Coronary artery (tissue), 2 donors: ENCODE measurements around the gene COL11A1.
"Not testable (repeated sequence)": the region's sequence is repeated elsewhere in the genome, so short reads cannot be mapped to it uniquely, and the experiment has no call there.

ENCODE experiments used
- DNase-seq: peaks from one replicate; pipeline ENCODE4 v3.0.0-alpha.2; 2017; ENCODE audit warnings: low spot score
- H3K27ac ChIP-seq, 2 donors: fragments of 200-600 bp; sonication (generic); one replicate each; pipeline ENCODE4 v1.5.1; 2016 to 2019
- H3K4me3 ChIP-seq: fragments of 200-600 bp; sonication (generic); 2 replicates; pipeline ENCODE4 v1.5.1; 2016; ENCODE audit warnings: mild to moderate bottlenecking, moderate library complexity
- TF ChIP-seq, protein P1 (sequence below): fragments of 200-600 bp; sonication (generic); IDR thresholded peaks from one replicate; pipeline ENCODE4 v1.5.1; 2019; ENCODE audit warnings: antibody characterized with exemption

The COL11A1 gene

DNA sequence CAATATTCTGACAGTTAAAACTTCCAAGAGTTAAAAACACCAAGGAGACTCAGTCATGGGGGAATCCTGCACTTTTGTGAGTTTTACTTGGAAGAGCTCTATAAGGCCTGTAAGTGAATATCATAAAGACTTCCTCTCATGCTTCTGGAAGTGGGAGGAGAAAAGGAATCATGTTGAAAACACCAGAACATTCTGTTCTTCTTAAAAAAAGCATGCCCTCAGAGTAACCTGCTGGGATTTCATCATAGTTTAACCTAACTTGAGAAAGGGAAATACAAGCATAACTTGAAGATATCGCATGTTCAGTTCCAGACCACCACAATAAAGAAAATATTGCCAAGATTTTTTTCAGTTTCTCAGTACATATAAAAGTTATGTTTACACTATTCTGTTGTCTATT is 51.9 kb downstream of the COL11A1 start:
- Histone ChIP-seq H3K27ac (no peak overlapping the region), H3K4me3 (no peak overlapping the region)
- no peak for DNase-seq
- TF ChIP-seq, protein P1, sequence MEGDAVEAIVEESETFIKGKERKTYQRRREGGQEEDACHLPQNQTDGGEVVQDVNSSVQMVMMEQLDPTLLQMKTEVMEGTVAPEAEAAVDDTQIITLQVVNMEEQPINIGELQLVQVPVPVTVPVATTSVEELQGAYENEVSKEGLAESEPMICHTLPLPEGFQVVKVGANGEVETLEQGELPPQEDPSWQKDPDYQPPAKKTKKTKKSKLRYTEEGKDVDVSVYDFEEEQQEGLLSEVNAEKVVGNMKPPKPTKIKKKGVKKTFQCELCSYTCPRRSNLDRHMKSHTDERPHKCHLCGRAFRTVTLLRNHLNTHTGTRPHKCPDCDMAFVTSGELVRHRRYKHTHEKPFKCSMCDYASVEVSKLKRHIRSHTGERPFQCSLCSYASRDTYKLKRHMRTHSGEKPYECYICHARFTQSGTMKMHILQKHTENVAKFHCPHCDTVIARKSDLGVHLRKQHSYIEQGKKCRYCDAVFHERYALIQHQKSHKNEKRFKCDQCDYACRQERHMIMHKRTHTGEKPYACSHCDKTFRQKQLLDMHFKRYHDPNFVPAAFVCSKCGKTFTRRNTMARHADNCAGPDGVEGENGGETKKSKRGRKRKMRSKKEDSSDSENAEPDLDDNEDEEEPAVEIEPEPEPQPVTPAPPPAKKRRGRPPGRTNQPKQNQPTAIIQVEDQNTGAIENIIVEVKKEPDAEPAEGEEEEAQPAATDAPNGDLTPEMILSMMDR: no peak

GRCh38 chr1:103028110-103028509 is 80.2 kb downstream of the COL11A1 start:
- not testable (repeated sequence) for DNase-seq, H3K4me3 ChIP-seq, H3K27ac ChIP-seq

GRCh38 chr1:103025858-103026409 is 82.4 kb downstream of the COL11A1 start:
- DNase-seq: no peak
- Histone ChIP-seq H3K4me3 (no peak overlapping the region), H3K27ac (no peak overlapping the region)
- TF ChIP-seq, protein P1: no peak

GRCh38 chr1:103024051-103024450 is 84.3 kb downstream of the COL11A1 start:
- no peak overlapping the region for H3K27ac ChIP-seq
- no peak for DNase-seq

DNA sequence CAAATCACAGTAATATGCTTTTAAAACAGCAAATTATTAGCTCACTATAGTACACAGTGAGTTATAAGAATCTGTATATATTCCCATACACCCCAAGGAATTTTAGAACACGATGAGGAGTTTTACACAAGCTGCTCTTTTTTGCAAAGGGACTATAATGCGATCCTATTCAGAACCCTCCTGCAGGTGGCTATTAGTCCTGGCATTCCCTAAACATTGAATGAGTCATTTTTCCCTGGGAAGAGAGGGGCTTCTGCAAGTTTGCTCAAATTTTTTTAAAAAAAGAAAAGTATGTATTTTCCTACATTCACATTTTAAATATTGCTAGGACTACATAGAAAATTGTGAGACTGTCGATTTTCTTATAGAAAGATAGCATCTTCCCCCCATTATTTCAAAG is 106.3 kb downstream of the COL11A1 start:
- Histone ChIP-seq H3K27ac (no peak overlapping the region), H3K4me3 (no peak overlapping the region)
- TF ChIP-seq, protein P1: no peak
- no peak for DNase-seq

More at GRCh38 chr1:103024051-103024450, 84.3 kb downstream of the COL11A1 start:
- TF ChIP-seq, protein P1: no peak
- no peak overlapping the region for H3K4me3 ChIP-seq

- Histone ChIP-seq H3K4me3 (no peak overlapping the region), H3K27ac (no peak overlapping the region)
- no peak for DNase-seq
- TF ChIP-seq, protein P1: no peak
These were observed 129.4 kb downstream of the COL11A1 start for GRCh38 chr1:102978874-102979273.

DNA sequence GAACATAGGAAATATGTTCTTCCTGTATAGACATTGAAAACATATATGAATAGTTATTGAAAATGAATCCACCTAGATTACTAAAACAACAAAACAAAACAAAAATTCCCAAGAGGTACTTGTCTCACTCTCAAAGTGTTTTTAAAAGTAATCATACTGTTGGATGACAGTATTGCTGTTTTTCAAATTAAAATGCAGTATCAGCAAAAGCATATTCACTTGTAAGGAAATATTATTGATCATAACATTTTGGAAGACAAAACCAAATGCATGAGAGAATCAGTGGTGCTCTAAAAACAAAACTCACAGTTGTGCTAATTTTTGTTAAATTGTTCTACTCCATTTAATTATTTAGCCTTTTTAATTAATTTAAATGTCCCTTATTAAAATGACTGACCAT is 131.0 kb downstream of the COL11A1 start:
- TF ChIP-seq, protein P1: no peak
- Histone ChIP-seq H3K4me3 (no peak overlapping the region), H3K27ac (no peak overlapping the region)
- no peak for DNase-seq
